ENCODE results near the gene TRPM7.
"Not testable (repeated sequence)": the region's sequence is repeated elsewhere in the genome, so short reads cannot be mapped to it uniquely, and the experiment has no call there.

The TRPM7 gene

DNA sequence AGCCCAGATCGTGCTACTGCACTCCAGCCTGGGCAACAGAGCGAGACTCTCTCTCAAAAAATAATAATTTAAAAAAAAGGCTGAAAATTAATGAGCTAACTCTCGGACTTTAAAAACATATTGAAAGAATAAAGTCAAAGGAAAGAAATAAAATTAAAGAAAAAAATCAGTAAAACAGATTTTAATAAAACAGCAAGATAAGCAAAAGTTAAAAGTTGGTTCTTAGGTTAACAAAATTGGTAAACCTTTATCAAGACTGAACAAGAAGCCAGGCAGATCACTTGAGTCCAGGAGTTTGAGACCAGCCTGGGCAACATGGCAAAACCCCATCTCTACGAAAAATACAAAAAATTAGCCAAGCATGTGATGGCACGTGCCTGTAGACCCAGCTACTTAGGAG is 20.7 kb downstream of the TRPM7 start:
- no peaks in the 10 kb centered on the region for H3K9me3 ChIP-seq (ENCODE audit: control insufficient read depth, low read length)
- DNase-seq (ENCODE audit: low read depth), result no peak
- H3K9ac ChIP-seq (ENCODE audit: low read length), result no peak overlapping the region
- H3K36me3 ChIP-seq (ENCODE audit: control insufficient read depth, insufficient read depth, low read length, severe bottlenecking), result peaks cover 15% of the 10 kb centered on the region
- H3K27me3 ChIP-seq (replicated peaks; ENCODE audit: control insufficient read depth, insufficient read depth, low read length), result no peaks in the 10 kb centered on the region
- no peaks in the 10 kb centered on the region for H3K4me1 ChIP-seq (ENCODE audit: control insufficient read depth, insufficient read depth, low read length)
- H3K4me3 ChIP-seq (ENCODE audit: low read length), result no peak overlapping the region

GRCh38 chr15:50655555-50655954 is 31.0 kb downstream of the TRPM7 start:
- Histone ChIP-seq H3K9ac (ENCODE audit: low read length) (no peak overlapping the region), H3K9me3 (ENCODE audit: control insufficient read depth, low read length) (no peaks in the 10 kb centered on the region), H3K36me3 (ENCODE audit: control insufficient read depth, insufficient read depth, low read length, severe bottlenecking) (peaks cover 51% of the 10 kb centered on the region), H3K4me1 (ENCODE audit: control insufficient read depth, insufficient read depth, low read length) (no peaks in the 10 kb centered on the region), H3K4me3 (ENCODE audit: low read length) (no peak overlapping the region), H3K27me3 (replicated peaks; ENCODE audit: control insufficient read depth, insufficient read depth, low read length) (no peaks in the 10 kb centered on the region)
- DNase-seq (ENCODE audit: low read depth), result no peak

DNA sequence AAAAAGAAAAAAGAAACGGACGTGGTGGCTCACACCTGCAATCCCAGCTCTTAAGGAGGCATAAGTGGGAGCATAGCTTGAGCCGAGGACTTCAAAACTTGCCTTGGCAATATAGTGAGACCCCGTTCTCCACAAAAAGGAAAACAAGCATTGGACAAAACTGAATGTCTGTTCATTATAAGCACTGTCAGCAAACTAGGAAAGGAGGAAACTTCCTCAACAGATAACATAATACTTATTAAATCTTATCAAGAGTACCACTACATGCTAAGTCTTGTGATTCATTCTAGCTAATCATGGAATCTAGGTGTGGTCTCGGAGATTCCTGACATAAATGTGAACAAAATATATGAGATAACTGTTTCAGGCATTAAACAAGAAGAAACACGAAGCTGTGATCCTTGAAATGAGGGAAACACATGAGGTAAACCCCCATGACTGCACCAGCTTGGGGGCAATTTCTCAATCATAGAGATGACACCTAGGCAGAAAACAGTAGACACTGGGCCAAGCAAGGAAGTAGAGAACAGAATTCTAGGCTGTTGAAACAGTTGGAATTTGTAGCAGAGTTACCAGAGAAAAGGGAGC is 33.3 kb downstream of the TRPM7 start:
- H3K9me3 ChIP-seq (ENCODE audit: control insufficient read depth, low read length), result no peaks in the 10 kb centered on the region
- no peak overlapping the region for H3K4me3 ChIP-seq (ENCODE audit: low read length)
- no peak for DNase-seq (ENCODE audit: low read depth)
- no peaks in the 10 kb centered on the region for H3K27me3 ChIP-seq (replicated peaks; ENCODE audit: control insufficient read depth, insufficient read depth, low read length)
- no peak overlapping the region for H3K9ac ChIP-seq (ENCODE audit: low read length)
- H3K36me3 ChIP-seq (ENCODE audit: control insufficient read depth, insufficient read depth, low read length, severe bottlenecking), result peaks cover 70% of the 10 kb centered on the region
- no peaks in the 10 kb centered on the region for H3K4me1 ChIP-seq (ENCODE audit: control insufficient read depth, insufficient read depth, low read length)

DNA sequence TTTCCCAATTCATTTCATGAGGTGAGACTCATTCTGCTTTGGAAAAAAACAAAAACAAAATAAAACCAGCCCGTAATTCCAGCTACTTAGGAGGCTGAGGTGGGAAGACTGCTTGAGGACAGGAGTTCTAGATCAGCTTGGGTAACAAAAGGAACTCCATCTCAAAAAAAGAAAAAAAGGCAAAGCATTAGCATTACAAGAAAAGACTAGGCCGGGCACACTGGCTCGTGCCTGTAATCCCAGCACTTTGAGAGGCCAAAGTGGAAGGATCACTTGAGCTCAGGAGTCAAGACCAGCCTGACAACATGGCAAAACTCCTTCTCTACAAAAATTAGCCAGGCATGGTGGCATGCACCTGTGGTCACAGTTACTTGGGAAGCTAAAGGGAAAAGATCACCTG is 33.9 kb downstream of the TRPM7 start:
- Histone ChIP-seq H3K9ac (ENCODE audit: low read length) (no peak overlapping the region), H3K4me1 (ENCODE audit: control insufficient read depth, insufficient read depth, low read length) (no peaks in the 10 kb centered on the region), H3K9me3 (ENCODE audit: control insufficient read depth, low read length) (no peaks in the 10 kb centered on the region), H3K27me3 (replicated peaks; ENCODE audit: control insufficient read depth, insufficient read depth, low read length) (no peaks in the 10 kb centered on the region), H3K4me3 (ENCODE audit: low read length) (no peak overlapping the region), H3K36me3 (ENCODE audit: control insufficient read depth, insufficient read depth, low read length, severe bottlenecking) (peaks cover 75% of the 10 kb centered on the region)
- no peak for DNase-seq (ENCODE audit: low read depth)

- H3K36me3 ChIP-seq (ENCODE audit: control insufficient read depth, insufficient read depth, low read length, severe bottlenecking), result peaks cover 72% of the 10 kb centered on the region
- no peaks in the 10 kb centered on the region for H3K9me3 ChIP-seq (ENCODE audit: control insufficient read depth, low read length)
- H3K4me3 ChIP-seq (ENCODE audit: low read length), result no peak overlapping the region
- H3K27me3 ChIP-seq (replicated peaks; ENCODE audit: control insufficient read depth, insufficient read depth, low read length), result no peaks in the 10 kb centered on the region
- H3K4me1 ChIP-seq (ENCODE audit: control insufficient read depth, insufficient read depth, low read length), result no peaks in the 10 kb centered on the region
- DNase-seq (ENCODE audit: low read depth), result no peak
- H3K9ac ChIP-seq (ENCODE audit: low read length), result no peak overlapping the region
Measured at GRCh38 chr15:50641318-50641717, 45.3 kb downstream of the TRPM7 start.

DNA sequence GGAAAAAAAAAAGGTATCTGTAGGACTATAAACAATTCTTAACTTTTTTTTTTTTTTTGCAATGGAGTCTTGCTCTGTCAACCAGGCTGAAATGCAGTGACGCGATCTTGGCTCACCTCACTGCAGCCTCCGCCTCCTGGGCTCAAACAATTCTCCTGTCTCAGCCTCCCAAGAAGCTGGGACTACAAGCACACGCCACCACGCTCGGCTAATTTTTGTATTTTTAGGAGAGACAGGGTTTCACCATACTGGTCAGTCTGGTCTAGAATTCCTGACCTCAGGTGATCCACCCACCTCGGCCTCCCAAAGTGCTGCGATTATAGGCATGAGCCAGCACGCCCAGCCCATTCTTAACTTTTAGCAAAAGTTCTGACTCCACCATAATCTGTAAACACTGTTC is 50.5 kb downstream of the TRPM7 start:
- DNase-seq (ENCODE audit: low read depth), result no peak
- Histone ChIP-seq H3K4me1 (ENCODE audit: control insufficient read depth, insufficient read depth, low read length) (no peaks in the 10 kb centered on the region), H3K4me3 (ENCODE audit: low read length) (no peak overlapping the region), H3K9ac (ENCODE audit: low read length) (no peak overlapping the region), H3K36me3 (ENCODE audit: control insufficient read depth, insufficient read depth, low read length, severe bottlenecking) (peaks cover 89% of the 10 kb centered on the region), H3K9me3 (ENCODE audit: control insufficient read depth, low read length) (no peaks in the 10 kb centered on the region), H3K27me3 (replicated peaks; ENCODE audit: control insufficient read depth, insufficient read depth, low read length) (no peaks in the 10 kb centered on the region)

DNA sequence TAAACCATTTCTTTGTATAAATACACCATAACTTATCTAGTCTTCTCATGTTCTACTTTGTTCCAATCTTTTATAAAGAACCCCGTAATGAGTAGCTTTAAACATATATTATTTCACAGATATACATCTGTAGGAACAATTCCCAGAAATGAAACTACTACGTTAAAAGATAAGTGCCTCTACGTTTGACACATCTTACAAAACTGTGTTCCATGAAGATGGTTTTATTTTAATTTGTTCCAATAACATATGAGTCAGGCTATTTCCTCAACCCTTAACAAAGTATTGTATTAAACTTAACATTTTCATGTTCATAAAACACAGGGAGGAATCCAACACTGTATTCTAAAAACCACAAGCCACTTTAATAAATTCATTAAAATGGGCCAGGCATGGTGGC is 52.9 kb downstream of the TRPM7 start:
- Histone ChIP-seq H3K36me3 (ENCODE audit: control insufficient read depth, insufficient read depth, low read length, severe bottlenecking) (peaks cover 93% of the 10 kb centered on the region), H3K4me3 (ENCODE audit: low read length) (no peak overlapping the region), H3K4me1 (ENCODE audit: control insufficient read depth, insufficient read depth, low read length) (no peaks in the 10 kb centered on the region), H3K9me3 (ENCODE audit: control insufficient read depth, low read length) (no peaks in the 10 kb centered on the region), H3K9ac (ENCODE audit: low read length) (no peak overlapping the region), H3K27me3 (replicated peaks; ENCODE audit: control insufficient read depth, insufficient read depth, low read length) (no peaks in the 10 kb centered on the region)
- peak; percentile 65 for DNase-seq (ENCODE audit: low read depth)

DNA sequence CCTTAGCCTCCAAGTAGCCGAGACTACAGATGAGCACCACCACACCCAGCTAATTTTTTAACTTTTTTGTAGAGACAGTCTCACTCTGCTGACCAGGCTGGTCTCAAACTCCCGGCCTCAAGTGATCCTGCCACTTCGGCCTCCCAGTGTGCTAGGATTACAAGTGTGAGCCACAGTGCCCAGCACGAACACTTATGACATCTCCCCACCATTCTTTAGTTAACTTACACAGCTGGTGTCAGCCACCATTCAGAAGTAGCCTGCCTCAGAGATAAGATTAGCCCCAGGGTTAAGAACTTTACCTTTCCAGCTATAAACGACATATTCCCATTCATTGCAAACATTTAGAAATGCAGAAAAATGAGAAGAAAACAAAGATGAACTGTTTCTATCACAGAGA is 58.2 kb downstream of the TRPM7 start:
- Histone ChIP-seq H3K4me1 (ENCODE audit: control insufficient read depth, insufficient read depth, low read length) (peaks cover 13% of the 10 kb centered on the region), H3K9me3 (ENCODE audit: control insufficient read depth, low read length) (no peaks in the 10 kb centered on the region), H3K9ac (ENCODE audit: low read length) (no peak overlapping the region), H3K4me3 (ENCODE audit: low read length) (no peak overlapping the region), H3K27me3 (replicated peaks; ENCODE audit: control insufficient read depth, insufficient read depth, low read length) (no peaks in the 10 kb centered on the region), H3K36me3 (ENCODE audit: control insufficient read depth, insufficient read depth, low read length, severe bottlenecking) (peaks cover 81% of the 10 kb centered on the region)
- no peak for DNase-seq (ENCODE audit: low read depth)

GRCh38 chr15:50627351-50628055 is 59.1 kb downstream of the TRPM7 start:
- Histone ChIP-seq H3K9me3 (ENCODE audit: control insufficient read depth, low read length) (no peaks in the 10 kb centered on the region), H3K36me3 (ENCODE audit: control insufficient read depth, insufficient read depth, low read length, severe bottlenecking) (peaks cover 76% of the 10 kb centered on the region), H3K4me1 (ENCODE audit: control insufficient read depth, insufficient read depth, low read length) (peaks cover 13% of the 10 kb centered on the region), H3K27me3 (replicated peaks; ENCODE audit: control insufficient read depth, insufficient read depth, low read length) (no peaks in the 10 kb centered on the region), H3K9ac (ENCODE audit: low read length) (no peak overlapping the region), H3K4me3 (ENCODE audit: low read length) (no peak overlapping the region)
- DNase-seq (ENCODE audit: low read depth), result peak; percentile 55

GRCh38 chr15:50624616-50625168 is 61.9 kb downstream of the TRPM7 start:
- DNase-seq (ENCODE audit: low read depth), result peak; percentile 54
- no peaks in the 10 kb centered on the region for H3K27me3 ChIP-seq (replicated peaks; ENCODE audit: control insufficient read depth, insufficient read depth, low read length)
- H3K4me1 ChIP-seq (ENCODE audit: control insufficient read depth, insufficient read depth, low read length), result peaks cover 13% of the 10 kb centered on the region
- H3K4me3 ChIP-seq (ENCODE audit: low read length), result no peak overlapping the region
- H3K36me3 ChIP-seq (ENCODE audit: control insufficient read depth, insufficient read depth, low read length, severe bottlenecking), result peaks cover 69% of the 10 kb centered on the region
- no peak overlapping the region for H3K9ac ChIP-seq (ENCODE audit: low read length)
- no peaks in the 10 kb centered on the region for H3K9me3 ChIP-seq (ENCODE audit: control insufficient read depth, low read length)

DNA sequence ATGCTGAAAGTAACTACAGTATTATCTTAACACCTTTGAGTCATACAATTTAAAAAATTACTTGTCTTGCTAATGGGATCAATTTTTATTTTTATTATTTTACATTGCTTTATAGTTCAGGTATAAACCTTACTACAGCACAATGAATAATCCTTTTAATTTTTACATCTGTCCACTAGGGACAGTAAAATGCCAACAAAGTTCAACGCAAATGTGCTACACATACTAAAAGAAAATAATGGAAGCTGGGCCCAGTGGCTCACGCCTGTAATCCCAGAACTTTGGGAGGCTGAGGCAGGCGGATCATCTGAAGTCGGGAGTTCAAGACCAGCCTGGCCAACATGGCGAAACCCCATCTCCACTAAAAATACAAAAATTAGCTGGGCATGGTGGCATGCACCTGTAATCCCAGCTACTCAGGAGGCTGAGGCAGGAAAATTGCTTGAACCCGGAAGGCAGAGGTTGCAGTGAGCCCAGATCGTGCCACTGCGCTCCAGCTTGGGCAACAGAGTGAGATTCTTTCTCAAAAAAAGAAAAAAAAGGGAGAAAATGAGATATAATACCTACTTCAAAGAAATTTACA is 64.1 kb downstream of the TRPM7 start:
- not testable (repeated sequence) for H3K9ac ChIP-seq (ENCODE audit: low read length); H3K27me3 ChIP-seq (replicated peaks; ENCODE audit: control insufficient read depth, insufficient read depth, low read length); H3K4me3 ChIP-seq (ENCODE audit: low read length); H3K9me3 ChIP-seq (ENCODE audit: control insufficient read depth, low read length)
- peak; percentile 23 for DNase-seq (ENCODE audit: low read depth)
- peaks cover 13% of the 10 kb centered on the region for H3K4me1 ChIP-seq (ENCODE audit: control insufficient read depth, insufficient read depth, low read length)
- peaks cover 61% of the 10 kb centered on the region for H3K36me3 ChIP-seq (ENCODE audit: control insufficient read depth, insufficient read depth, low read length, severe bottlenecking)

Data from adipocyte (in vitro differentiated cells).